ENCODE measurements around the gene CPAMD8.

- TF ChIP-seq, protein P1, sequence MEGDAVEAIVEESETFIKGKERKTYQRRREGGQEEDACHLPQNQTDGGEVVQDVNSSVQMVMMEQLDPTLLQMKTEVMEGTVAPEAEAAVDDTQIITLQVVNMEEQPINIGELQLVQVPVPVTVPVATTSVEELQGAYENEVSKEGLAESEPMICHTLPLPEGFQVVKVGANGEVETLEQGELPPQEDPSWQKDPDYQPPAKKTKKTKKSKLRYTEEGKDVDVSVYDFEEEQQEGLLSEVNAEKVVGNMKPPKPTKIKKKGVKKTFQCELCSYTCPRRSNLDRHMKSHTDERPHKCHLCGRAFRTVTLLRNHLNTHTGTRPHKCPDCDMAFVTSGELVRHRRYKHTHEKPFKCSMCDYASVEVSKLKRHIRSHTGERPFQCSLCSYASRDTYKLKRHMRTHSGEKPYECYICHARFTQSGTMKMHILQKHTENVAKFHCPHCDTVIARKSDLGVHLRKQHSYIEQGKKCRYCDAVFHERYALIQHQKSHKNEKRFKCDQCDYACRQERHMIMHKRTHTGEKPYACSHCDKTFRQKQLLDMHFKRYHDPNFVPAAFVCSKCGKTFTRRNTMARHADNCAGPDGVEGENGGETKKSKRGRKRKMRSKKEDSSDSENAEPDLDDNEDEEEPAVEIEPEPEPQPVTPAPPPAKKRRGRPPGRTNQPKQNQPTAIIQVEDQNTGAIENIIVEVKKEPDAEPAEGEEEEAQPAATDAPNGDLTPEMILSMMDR (IDR thresholded peaks at IDR 0.05): no peak
- no peak for TF ChIP-seq EZH2phosphoT487 (IDR thresholded peaks at IDR 0.05)
- TF ChIP-seq EZH2 (IDR thresholded peaks at IDR 0.05): peak; percentile 48
Measured at GRCh38 chr19:16896146-16897028, 130.2 kb downstream of the CPAMD8 start.
